Myocyte (in vitro differentiated cells): ENCODE results near the gene UNC5C. TPM values are rescaled to one million over a fixed set of nuclear protein-coding genes. Genes with fewer than 3 reads are reported as not detected.

Experiments used
- DNase-seq: peaks from one replicate; pipeline ENCODE4 v3.0.0-alpha.2; 2012; ENCODE audit warnings: low read depth
- total RNA-seq: library from RNA; depleted of rRNA; stranded (reverse); fragments of >200 nt; gene quantifications from 2 replicates; pipeline ENCODE4 v1.2.3, GENCODE V29; 2014

UNC5C gene
- total RNA-seq, 1 donor from 2014 or later, result 0.35 TPM

DNA sequence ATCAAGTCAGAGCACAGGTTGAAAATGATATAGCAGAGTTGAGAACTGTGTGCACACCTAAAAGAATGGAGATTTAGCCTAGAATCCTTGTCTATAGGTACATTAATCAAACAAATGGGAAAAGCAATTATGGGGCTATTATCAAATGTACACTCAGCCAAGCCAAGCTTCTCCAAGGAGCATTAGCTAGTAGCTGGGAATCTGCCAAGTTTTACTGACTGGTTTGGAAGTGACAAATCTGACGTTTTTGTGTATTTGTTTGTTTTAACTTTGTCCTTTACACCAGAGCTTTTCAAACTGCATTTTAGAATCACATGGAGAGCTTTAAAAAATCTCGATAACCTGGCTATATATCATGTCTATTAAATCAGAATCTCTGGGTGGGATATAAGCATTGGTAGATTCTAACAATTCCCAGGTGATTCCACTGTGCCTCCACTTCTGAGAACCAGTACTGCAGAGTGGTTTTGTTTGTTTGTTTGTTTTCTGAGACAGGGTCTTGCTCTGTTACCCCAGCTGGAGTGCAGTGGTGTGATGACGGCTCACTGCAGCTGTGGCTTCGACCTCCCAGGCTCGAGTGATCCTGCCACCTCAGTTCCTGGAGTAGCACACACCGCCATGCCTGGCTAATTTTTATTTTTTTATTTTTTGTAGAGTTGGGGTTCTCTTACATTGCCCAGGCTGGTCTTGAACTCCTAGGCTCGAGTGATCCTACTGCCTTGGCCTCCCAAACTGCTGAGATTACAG lies 279.8 kb downstream of the UNC5C start:
- DNase-seq, result no peak

DNA sequence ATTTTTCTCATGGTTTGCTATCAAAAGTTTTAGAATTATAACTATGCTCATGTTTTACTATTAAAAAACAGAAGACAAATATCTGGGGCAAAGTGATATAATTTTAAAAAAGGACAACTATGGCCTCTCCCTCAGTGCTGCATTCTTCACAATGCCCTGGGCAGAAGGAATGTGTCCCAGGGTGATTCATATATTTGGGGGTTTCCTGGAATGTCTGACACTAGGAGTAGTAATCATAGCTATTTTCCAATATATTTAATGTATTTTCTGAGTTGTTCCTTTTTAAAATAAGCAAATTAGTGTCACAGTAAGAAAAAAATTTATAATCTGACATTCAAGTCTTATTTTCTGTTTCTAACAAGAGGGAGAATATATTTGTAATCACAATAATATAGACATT lies 281.7 kb downstream of the UNC5C start:
- peak; percentile 72 for DNase-seq

GRCh38 chr4:95265814-95266740 lies 282.7 kb downstream of the UNC5C start:
- DNase-seq, result no peak

DNA sequence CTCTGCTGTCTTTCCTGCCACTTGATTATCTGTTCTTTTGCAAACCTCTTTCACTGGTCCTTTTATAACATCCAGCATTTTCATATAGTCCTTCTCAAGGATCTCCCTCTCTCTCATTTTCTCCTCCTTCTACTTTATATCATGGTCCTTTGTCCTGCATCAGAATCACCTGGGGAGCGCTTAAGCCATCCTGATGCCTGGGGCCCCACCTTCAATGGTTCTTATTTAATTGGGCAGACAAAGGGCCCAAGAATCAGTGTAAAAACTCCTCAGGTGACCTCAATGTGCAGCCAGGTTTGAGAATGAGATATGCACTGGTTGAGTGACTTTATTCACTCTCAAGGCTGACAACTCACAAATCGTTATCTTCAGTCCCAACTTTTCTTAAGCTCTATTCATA lies 283.9 kb downstream of the UNC5C start:
- DNase-seq, result no peak

GRCh38 chr4:95263960-95264359 lies 284.8 kb downstream of the UNC5C start:
- DNase-seq, result no peak

- DNase-seq, result no peak
Measured at GRCh38 chr4:95263391-95263790, 285.4 kb downstream of the UNC5C start.

- DNase-seq, result no peak
Measured at GRCh38 chr4:95256108-95256835, 292.5 kb downstream of the UNC5C start.

DNA sequence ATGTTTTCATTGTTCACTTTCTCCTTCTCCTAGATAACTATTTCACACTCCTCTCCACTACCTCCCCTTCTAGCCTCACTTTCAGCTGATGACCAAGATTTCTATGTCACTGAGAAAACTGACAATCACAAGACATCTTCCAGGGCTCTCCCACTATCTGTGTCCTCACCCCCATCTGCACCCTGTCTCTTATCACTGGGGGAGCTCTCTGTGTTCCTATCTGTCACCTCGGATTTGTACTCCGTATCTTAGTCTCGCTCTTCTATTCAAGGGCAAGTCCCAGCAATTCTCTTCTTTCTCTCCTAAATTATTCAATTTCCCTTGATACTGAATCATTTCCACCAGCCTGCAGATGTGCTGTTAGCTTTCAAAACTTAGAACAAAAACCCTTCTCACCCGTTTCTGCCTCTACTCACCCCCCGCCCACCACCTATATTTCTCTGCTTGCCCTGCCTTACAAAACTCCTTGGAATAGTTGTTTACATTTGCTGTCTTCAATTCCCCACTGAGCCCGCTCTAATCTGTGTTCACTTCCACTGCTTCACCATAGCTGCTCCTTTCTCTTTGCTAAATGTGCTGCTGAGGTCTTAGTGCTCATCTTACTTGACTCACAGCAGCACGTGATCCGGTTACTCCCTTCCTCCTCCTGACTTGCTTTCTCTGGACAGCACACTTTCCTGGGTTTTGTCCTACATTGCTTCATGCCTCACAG lies 293.2 kb downstream of the UNC5C start:
- peak; percentile 54 for DNase-seq

DNA sequence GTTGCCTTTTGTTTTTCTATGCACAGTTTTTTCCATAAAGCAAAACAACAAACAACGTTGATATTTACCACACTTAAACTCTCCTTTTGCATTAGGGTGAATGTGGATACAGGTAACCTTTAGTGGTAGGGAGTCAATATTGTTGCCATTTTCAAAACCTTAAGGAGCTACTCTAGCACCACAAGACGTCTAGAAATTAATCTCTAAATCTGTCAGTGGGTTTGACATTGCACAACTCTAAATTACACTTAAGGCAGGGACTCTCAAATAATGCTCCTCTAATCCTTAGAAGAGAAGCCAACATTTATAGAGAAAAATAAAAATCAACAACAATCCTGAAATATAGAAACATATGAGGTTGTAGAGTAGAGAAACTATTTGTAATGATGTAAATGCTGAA lies 297.2 kb downstream of the UNC5C start:
- no peak for DNase-seq

DNA sequence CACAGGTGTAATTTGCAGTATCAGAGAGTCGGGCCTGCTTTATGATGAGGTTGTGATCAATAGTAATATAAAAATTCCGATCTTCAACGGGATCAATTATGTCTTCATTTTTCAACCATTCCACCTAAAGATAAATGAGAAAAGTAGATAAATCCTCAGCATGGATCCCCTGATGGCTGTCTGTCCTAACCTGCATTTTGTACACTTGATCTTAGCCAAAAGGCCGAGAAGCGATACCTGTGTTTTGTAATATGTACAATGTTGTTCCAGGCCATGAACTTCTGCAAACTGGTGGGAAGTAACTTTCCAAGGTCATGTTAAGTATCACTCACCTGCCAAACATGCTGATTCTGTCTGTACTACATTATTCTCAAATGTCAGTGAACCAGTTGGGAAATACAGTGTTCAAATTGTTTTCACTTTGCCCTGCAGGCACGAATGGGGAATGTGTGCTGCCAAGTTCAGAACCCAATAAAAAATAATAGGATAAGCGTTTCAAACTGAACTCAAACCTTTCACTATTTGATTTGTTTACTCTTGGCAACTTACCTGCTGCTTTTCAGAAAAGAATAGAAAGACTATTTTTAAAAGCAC lies 298.1 kb downstream of the UNC5C start:
- no peak for DNase-seq

DNA sequence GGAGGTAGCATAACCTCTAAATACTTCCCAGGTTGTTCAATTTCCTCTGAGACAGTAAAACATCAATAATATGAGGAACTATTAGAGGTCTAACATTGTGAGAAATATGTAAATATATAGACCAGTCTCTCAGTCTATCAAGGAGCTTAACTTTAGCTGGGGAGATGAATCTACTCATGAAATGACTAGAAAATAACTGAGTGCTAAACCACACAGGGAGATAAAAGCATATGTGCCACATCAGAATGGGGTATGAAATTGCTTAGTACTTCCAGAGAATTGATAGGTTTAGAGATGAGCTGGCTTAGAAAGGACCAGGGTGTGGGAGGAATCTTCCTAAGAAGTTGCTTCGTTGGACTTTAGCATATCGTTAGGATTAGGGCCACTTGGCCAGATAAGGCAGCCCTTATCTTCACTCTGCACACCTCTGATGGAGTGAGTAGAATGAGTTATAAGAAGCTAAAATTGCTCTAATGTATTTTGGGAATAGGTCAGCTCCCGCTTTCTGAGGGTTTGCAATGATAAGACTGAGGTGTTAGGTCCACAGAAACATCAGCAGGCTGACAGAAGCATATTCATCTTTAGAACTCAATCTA lies 299.2 kb downstream of the UNC5C start:
- DNase-seq, result no peak

DNA sequence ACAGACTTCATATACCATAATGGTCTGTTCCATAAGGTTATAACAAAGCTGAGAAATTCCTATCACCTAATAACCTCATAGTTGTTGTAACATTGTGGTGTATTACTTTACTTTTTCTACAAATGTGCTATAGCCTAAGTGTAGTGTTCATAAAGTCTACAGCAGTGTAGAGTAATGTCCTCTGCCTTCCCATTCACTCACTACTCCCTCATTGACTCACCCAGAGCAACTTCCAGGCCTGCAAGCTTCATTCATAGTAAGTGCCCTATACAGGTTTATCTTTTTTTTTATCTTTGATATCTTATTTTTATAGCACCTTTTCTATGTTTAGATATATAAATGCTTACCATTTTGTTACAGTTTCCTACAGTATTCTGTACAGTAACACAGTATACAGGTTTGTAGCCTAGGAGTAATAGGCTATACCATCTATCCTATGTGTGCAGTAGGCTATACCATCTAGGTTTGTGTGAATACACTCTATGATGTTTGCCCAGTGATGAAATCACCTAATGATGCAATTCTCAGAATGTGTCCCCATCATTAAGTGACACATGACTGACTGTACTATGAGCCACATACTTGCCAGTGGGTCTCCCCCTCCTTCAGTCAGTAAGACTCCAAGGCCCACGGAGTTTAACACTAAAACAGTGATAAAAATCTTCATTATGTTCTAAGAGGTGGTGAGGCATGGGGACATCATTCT lies 299.9 kb downstream of the UNC5C start:
- DNase-seq, result no peak

DNA sequence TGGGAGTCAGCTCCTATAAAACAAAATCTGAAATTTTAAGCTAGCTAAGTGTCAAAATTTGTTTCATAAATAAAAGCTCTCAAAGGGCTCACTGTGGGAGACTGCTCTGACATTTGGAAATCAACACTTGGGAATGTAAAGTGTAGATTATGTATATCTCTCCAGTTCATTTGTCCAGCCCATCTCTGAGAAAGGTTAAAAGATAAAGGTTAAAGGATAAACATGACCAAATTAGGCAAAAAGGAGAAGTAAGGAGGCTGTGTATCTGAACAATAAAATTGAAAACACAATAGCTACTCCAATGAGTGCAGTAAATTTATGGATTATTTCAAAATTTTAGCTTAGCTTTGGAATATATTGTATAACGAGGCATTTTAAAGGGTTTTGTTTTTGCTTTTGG lies 304.9 kb downstream of the UNC5C start:
- DNase-seq, result no peak

GRCh38 chr4:95238554-95238953 lies 310.2 kb downstream of the UNC5C start:
- DNase-seq, result no peak

- DNase-seq, result no peak
Measured at GRCh38 chr4:95232358-95233156, 316.2 kb downstream of the UNC5C start.

GRCh38 chr4:95231681-95232080 lies 317.1 kb downstream of the UNC5C start:
- no peak for DNase-seq

GRCh38 chr4:95225849-95226248 lies 322.9 kb downstream of the UNC5C start:
- no peak for DNase-seq

GRCh38 chr4:95224402-95224801 lies 324.4 kb downstream of the UNC5C start:
- no peak for DNase-seq
